Mesenchymal stem cell (in vitro differentiated cells and primary cell): ENCODE results near the gene PLA2G6.

Experiments used
- DNase-seq: peaks from one replicate; pipeline ENCODE4 v3.0.0-alpha.2; 2013
- H2AFZ ChIP-seq: one replicate; pipeline ENCODE4 v1.6.1; 2013; ENCODE audit warnings: low read depth, mild to moderate bottlenecking, control low read depth, inconsistent platforms, low read length, moderate library complexity
- H2AK5ac ChIP-seq: 2 replicates; pipeline ENCODE4 v1.6.1; 2013; ENCODE audit warnings: low read length, moderate library complexity, mild to moderate bottlenecking, inconsistent platforms; ENCODE audit not compliant: severe bottlenecking
- H2BK120ac ChIP-seq: one replicate; pipeline ENCODE4 v1.6.1; 2013; ENCODE audit warnings: low read depth, mild to moderate bottlenecking, inconsistent platforms, low read length, moderate library complexity
- H2BK12ac ChIP-seq, 2 experiments: one replicate each; pipeline ENCODE4 v1.6.1; 2013; ENCODE audit warnings: inconsistent platforms in 2 of 2, low read length in 2 of 2, mild to moderate bottlenecking in 2 of 2, moderate library complexity in 2 of 2, control low read depth in 1 of 2
- H2BK15ac ChIP-seq: one replicate; pipeline ENCODE4 v1.6.1; 2013; ENCODE audit warnings: mild to moderate bottlenecking, low read depth, inconsistent platforms; ENCODE audit not compliant: poor library complexity, severe bottlenecking
- H2BK5ac ChIP-seq: 2 replicates; pipeline ENCODE4 v1.6.1; 2013; ENCODE audit warnings: low read depth, mild to moderate bottlenecking, low read length, control low read depth, inconsistent platforms; ENCODE audit not compliant: poor library complexity, severe bottlenecking
- H3K14ac ChIP-seq, 2 experiments: one replicate each; pipeline ENCODE4 v1.6.1; 2013; ENCODE audit warnings: inconsistent platforms in 2 of 2, low read length in 2 of 2, control low read depth in 1 of 2, mild to moderate bottlenecking in 1 of 2, moderate library complexity in 1 of 2
- H3K18ac ChIP-seq, 2 experiments: one replicate each; pipeline ENCODE4 v1.6.1; 2013; ENCODE audit warnings: inconsistent platforms in 2 of 2, low read length in 2 of 2, control low read depth in 1 of 2, low read depth in 1 of 2, mild to moderate bottlenecking in 1 of 2
- H3K23ac ChIP-seq, 2 experiments: one replicate each; pipeline ENCODE4 v1.6.1; 2013; ENCODE audit warnings: inconsistent platforms in 2 of 2, low read length in 2 of 2, mild to moderate bottlenecking in 2 of 2, moderate library complexity in 2 of 2, control low read depth in 1 of 2
- H3K27ac ChIP-seq: 2 replicates; pipeline ENCODE4 v1.5.1; 2013; ENCODE audit warnings: mild to moderate bottlenecking, moderate library complexity, low read length, control low read depth, inconsistent platforms; ENCODE audit not compliant: poor library complexity, severe bottlenecking
- H3K27me3 ChIP-seq, 2 experiments: 2 replicates each; pipeline versions ENCODE4 v1.6.1 to v1.7.0; 2013; ENCODE audit warnings: low read length in 2 of 2, mild to moderate bottlenecking in 2 of 2, moderate library complexity in 2 of 2, control low read depth in 1 of 2, inconsistent platforms in 1 of 2; ENCODE audit not compliant: control insufficient read depth in 1 of 2, insufficient read depth in 1 of 2
- H3K36me3 ChIP-seq, 2 experiments: 2 replicates each; pipeline versions ENCODE4 v1.6.1 to v1.7.0; 2013; ENCODE audit warnings: low read length in 2 of 2, control low read depth in 1 of 2, inconsistent platforms in 1 of 2, low read depth in 1 of 2, mild to moderate bottlenecking in 1 of 2; ENCODE audit not compliant: insufficient read depth in 2 of 2, control insufficient read depth in 1 of 2
- H3K4ac ChIP-seq, 2 experiments: one replicate each; pipeline ENCODE4 v1.6.1; 2013; ENCODE audit warnings: inconsistent platforms in 2 of 2, low read length in 2 of 2, mild to moderate bottlenecking in 2 of 2, moderate library complexity in 2 of 2, control low read depth in 1 of 2, low read depth in 1 of 2
- H3K4me1 ChIP-seq: 2 replicates; pipeline ENCODE4 v1.6.1; 2013; ENCODE audit warnings: low read depth, low read length, control low read depth; ENCODE audit not compliant: control insufficient read depth, insufficient read depth
- H3K4me2 ChIP-seq: 2 replicates; pipeline ENCODE4 v1.6.1; 2013; ENCODE audit warnings: low read length, mild to moderate bottlenecking, inconsistent platforms; ENCODE audit not compliant: poor library complexity, severe bottlenecking
- H3K4me3 ChIP-seq, 2 experiments: 2 replicates each; pipeline versions ENCODE4 v1.5.1 to v1.7.0; 2013; ENCODE audit warnings: low read length in 2 of 2, mild to moderate bottlenecking in 2 of 2, control low read depth in 1 of 2, low read depth in 1 of 2; ENCODE audit not compliant: insufficient read depth in 1 of 2
- H3K79me1 ChIP-seq: replicated peaks from 2 replicates; pipeline ENCODE4 v1.6.1; 2013; ENCODE audit warnings: mild to moderate bottlenecking, control low read depth, low read length, inconsistent platforms; ENCODE audit not compliant: poor library complexity, severe bottlenecking
- H3K9ac ChIP-seq: 2 replicates; pipeline ENCODE4 v1.7.0; 2013; ENCODE audit warnings: mild to moderate bottlenecking, low read length, moderate library complexity
- H3K9me3 ChIP-seq: 2 replicates; pipeline ENCODE4 v1.7.0; 2013; ENCODE audit warnings: mild to moderate bottlenecking, low read length; ENCODE audit not compliant: control insufficient read depth
- H4K8ac ChIP-seq: one replicate; pipeline ENCODE4 v1.6.1; 2013; ENCODE audit warnings: inconsistent platforms, mild to moderate bottlenecking, low read length, moderate library complexity
- H4K91ac ChIP-seq: one replicate; pipeline ENCODE4 v1.6.1; 2013; ENCODE audit warnings: mild to moderate bottlenecking, low read length, inconsistent platforms
- WGBS: methylation state at CpG from one replicate; pipeline ENCODE4 v1.1.7; 2013; ENCODE audit warnings: mixed read lengths; 5-methylcytosine and 5-hydroxymethylcytosine counted together

Gene PLA2G6

DNA sequence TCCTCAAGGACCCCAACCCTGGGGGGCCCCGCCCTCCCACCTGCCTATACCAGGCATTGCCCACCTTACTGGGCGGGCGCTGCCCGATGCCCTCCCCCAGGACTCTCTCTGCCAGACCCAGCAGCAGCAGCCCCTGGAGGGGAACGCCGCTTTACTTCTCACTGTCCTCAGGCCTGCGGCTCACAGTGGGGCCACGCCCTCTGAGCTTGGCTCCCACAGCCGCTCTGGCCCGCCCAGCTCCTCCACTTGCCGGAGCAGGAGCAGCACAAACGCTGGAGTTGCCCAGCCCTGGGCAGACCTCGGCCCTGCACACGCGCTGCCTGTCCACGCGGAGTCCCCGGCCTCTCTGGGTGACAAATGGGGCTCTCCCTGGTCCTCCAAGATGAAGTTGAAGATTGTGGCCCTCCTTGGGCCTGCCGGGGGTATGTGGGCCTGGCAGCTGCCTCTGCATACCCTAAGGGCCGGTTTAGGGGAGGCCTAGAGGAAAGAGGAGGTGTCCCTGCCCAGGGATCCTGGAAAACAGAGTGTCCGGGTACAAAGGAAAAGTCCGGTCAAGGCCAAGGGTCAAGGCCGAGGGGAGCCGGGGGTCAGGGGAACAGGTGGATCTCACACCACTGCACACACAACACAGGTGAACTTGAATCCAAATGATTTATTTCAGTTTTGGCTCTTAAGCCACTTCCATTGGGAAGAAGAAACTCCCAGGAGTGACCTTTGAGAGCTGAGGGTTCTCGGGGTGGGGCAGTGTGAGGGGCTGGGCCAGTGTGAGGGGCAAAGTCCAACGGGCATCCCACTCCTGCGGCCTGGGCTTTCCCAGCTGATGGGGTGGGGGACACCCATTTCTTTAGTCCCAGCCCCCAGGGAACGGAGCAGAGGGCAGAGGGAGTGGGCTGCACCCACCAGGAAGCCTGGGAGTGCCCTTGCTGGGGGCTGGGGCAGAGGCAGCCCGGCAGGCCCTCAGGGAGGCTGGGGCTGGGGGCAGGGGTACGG, 70.5 kb downstream of the PLA2G6 start:
- Histone ChIP-seq H3K9ac (peak overlapping the region; percentile 44), H3K4me3 (no peak overlapping the region), H2BK5ac (no peak overlapping the region), H3K18ac (no peak overlapping the region), H2BK15ac (peak overlapping the region; percentile 6), H4K8ac (no peak overlapping the region), H4K91ac (no peak overlapping the region), H2BK120ac (no peak overlapping the region), H3K9me3 (no peaks in the 10 kb centered on the region), H3K79me1 (no peaks in the 10 kb centered on the region), H3K4me2 (no peak overlapping the region), H2BK12ac (no peak overlapping the region), H3K23ac (no peak overlapping the region), H3K4me1 (peaks cover 25% of the 10 kb centered on the region), H3K27ac (no peak overlapping the region), H3K4ac (no peak overlapping the region), H3K14ac (no peak overlapping the region), H3K36me3 (peaks cover 0 to 24% of the 10 kb centered on the region in 2 experiments), H2AFZ (no peak overlapping the region), H3K27me3 (peaks cover 0 to 10% of the 10 kb centered on the region in 2 experiments), H2AK5ac (peak overlapping the region; percentile 43)
- 74% methylated on average over 30 of the region's 30 CpGs for WGBS
- no peak for DNase-seq

DNA sequence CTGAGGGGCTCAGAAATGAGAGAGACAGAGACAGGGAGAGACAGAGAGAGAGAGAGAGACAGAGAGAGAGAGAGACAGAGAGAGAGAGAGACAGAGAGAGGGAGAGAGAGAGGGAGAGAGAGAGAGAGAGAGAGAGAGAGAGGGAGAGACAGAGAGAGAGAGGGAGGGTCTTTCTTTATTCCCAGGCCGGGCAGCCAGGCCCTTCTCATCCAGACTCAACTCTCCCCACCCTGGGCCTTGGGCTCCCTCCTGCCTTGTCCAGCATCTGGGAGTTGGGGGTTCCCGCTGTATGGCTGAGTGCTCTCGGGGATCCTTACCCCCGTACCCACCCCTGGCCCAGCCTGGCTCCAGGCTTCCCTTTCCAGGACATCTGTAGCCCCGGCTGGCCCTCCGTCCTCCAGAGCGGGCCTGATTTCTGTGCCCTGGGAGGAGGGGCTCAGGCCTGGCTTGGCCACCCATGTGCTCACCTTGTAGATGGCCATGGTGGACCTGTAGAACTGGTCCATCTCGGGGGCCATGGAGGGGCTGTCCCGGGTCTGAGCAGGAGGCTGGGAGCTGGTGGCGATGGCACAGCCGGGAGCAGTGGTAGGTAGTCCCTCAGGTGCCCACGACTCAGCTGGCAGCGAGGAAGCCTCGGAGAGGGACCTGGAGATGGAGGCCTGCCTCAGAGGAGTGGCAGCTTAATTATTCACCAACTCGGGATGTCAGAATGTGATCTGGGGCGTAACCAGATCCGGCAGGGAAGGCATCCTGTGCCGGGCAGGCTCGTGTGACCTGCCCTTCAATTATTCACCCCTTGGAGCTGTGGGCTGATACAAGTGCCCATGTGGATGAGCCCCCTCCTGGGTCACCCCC, 71.4 kb downstream of the PLA2G6 start, which contains the start of gene BAIAP2L2:
Gene BAIAP2L2 (minus strand): TSS at position 677 of the 855 bp plus-strand sequence. CDS start 159 bp downstream, at position 518.
- no peak within 1 kb of the TSS for H4K8ac ChIP-seq
- peak within 1 kb of the TSS; percentile 74 for H2AK5ac ChIP-seq
- H3K4me3 ChIP-seq = no peak within 1 kb of the TSS
- H2AFZ ChIP-seq = no peak within 1 kb of the TSS
- H3K9ac ChIP-seq = peak within 1 kb of the TSS; percentile 44
- H4K91ac ChIP-seq = no peak within 1 kb of the TSS
- H2BK5ac ChIP-seq = no peak within 1 kb of the TSS
- peaks cover 0 to 10% of the 10 kb centered on the region in 2 experiments for H3K27me3 ChIP-seq
- WGBS = 82% methylated on average over 19 of the region's 19 CpGs
- H3K4me2 ChIP-seq = no peak within 1 kb of the TSS
- no peak for DNase-seq
- H3K27ac ChIP-seq = no peak within 1 kb of the TSS
- no peak within 1 kb of the TSS for H3K18ac ChIP-seq
- no peak within 1 kb of the TSS for H3K14ac ChIP-seq
- H3K36me3 ChIP-seq = peaks cover 0 to 24% of the 10 kb centered on the region in 2 experiments
- H3K4ac ChIP-seq = no peak within 1 kb of the TSS
- peak within 1 kb of the TSS; percentile 6 for H2BK15ac ChIP-seq
- no peak within 1 kb of the TSS for H2BK120ac ChIP-seq
- peaks cover 25% of the 10 kb centered on the region for H3K4me1 ChIP-seq
- no peak within 1 kb of the TSS for H2BK12ac ChIP-seq
- H3K9me3 ChIP-seq = no peaks in the 10 kb centered on the region
- H3K23ac ChIP-seq = no peak within 1 kb of the TSS
- H3K79me1 ChIP-seq = no peaks in the 10 kb centered on the region

DNA sequence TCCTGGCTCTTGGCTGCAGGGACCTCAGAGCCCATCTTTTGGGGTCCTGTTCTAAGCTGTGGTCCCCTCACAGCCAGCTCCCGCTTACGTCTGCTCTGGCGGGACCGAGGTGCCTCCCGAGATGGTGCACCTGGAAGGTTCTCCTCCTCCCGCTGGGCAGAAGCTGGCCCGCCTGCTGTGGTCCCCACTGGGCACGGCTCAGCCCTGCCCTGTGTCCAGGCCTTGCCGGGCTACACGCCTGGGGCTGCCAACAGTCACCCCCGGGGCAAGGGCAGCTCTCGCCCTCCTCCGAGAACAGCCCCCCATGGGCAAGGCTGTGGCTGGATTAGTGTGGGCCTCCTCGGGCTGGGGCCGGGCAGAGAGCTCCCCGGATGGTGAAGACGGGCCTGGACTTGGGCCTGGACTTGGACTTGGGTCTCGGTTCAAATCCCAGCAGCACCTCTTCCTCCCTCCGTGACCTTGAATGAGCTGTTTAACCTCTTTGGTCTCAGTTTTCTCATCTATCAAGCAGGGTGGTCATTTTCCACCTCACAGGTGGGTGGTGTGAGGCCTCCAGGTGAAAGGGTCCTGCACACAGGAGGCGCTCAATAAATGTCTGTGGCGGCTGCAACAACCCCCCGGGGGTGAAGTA, 72.1 kb downstream of the PLA2G6 start:
- peaks cover 0 to 10% of the 10 kb centered on the region in 2 experiments for H3K27me3 ChIP-seq
- no peak overlapping the region for H2BK12ac ChIP-seq
- no peak overlapping the region for H3K14ac ChIP-seq
- no peak overlapping the region for H2AFZ ChIP-seq
- no peak overlapping the region for H2BK15ac ChIP-seq
- DNase-seq = no peak
- H3K4me2 ChIP-seq = no peak overlapping the region
- H4K8ac ChIP-seq = no peak overlapping the region
- no peak overlapping the region for H3K4me3 ChIP-seq
- no peak overlapping the region for H2BK120ac ChIP-seq
- WGBS = 94% methylated on average over 19 of the region's 22 CpGs
- peaks cover 0 to 24% of the 10 kb centered on the region in 2 experiments for H3K36me3 ChIP-seq
- no peak overlapping the region for H2BK5ac ChIP-seq
- no peak overlapping the region for H3K18ac ChIP-seq
- H3K9ac ChIP-seq = no peak overlapping the region
- no peak overlapping the region for H3K27ac ChIP-seq
- peaks cover 19% of the 10 kb centered on the region for H3K4me1 ChIP-seq
- no peaks in the 10 kb centered on the region for H3K79me1 ChIP-seq
- H4K91ac ChIP-seq = no peak overlapping the region
- no peak overlapping the region for H3K4ac ChIP-seq
- H3K23ac ChIP-seq = no peak overlapping the region
- H3K9me3 ChIP-seq = no peaks in the 10 kb centered on the region
- no peak overlapping the region for H2AK5ac ChIP-seq
